Measurements from ENCODE around the gene KATNB1. TPM values are rescaled to one million over a fixed set of nuclear protein-coding genes. Genes with fewer than 3 reads are reported as not detected.
A peak's percentile ranks its signal among the peaks of the same experiment; 100 is the strongest.

Gene KATNB1
- total RNA-seq, 1 donor from 2014 or later = 12.9 TPM

- FAIRE-seq (no peak), DNase-seq (ENCODE audit: low read depth) (peak; percentile 78)
- Histone ChIP-seq H3K36me3 (ENCODE audit: control insufficient read depth, insufficient read depth, low read length) (no peaks in the 10 kb centered on the region), H3K4me3 (ENCODE audit: low read depth, low read length) (peak overlapping the region; percentile 38), H3K27me3 (ENCODE audit: control insufficient read depth, insufficient read depth, low read length) (no peaks in the 10 kb centered on the region)
- TF ChIP-seq CTCF (IDR thresholded peaks at IDR 0.05; ENCODE audit: insufficient read depth, low read length, severe bottlenecking) = no peak
These were observed 62.1 kb downstream of the KATNB1 start for GRCh38 chr16:57797526-57798266.

- DNase-seq (ENCODE audit: low read depth) (no peak), FAIRE-seq (no peak)
- no peak for TF ChIP-seq CTCF (IDR thresholded peaks at IDR 0.05; ENCODE audit: insufficient read depth, low read length, severe bottlenecking)
- Histone ChIP-seq H3K27me3 (ENCODE audit: control insufficient read depth, insufficient read depth, low read length) (no peaks in the 10 kb centered on the region), H3K4me3 (ENCODE audit: low read depth, low read length) (peak overlapping the region; percentile 38), H3K36me3 (ENCODE audit: control insufficient read depth, insufficient read depth, low read length) (no peaks in the 10 kb centered on the region)
These were observed 62.8 kb downstream of the KATNB1 start for GRCh38 chr16:57798267-57798810.

- no peaks in the 10 kb centered on the region for H3K36me3 ChIP-seq (ENCODE audit: control insufficient read depth, insufficient read depth, low read length)
- no peak for FAIRE-seq
- no peaks in the 10 kb centered on the region for H3K27me3 ChIP-seq (ENCODE audit: control insufficient read depth, insufficient read depth, low read length)
- DNase-seq (ENCODE audit: low read depth) = no peak
- no peak for TF ChIP-seq CTCF (IDR thresholded peaks at IDR 0.05; ENCODE audit: insufficient read depth, low read length, severe bottlenecking)
- H3K4me3 ChIP-seq (ENCODE audit: low read depth, low read length) = no peak overlapping the region
These were observed 63.5 kb downstream of the KATNB1 start for GRCh38 chr16:57798953-57799599.

- H3K27me3 ChIP-seq (ENCODE audit: control insufficient read depth, insufficient read depth, low read length) = no peaks in the 10 kb centered on the region
- no peaks in the 10 kb centered on the region for H3K36me3 ChIP-seq (ENCODE audit: control insufficient read depth, insufficient read depth, low read length)
- DNase-seq (ENCODE audit: low read depth) = no peak
- no peak for TF ChIP-seq CTCF (IDR thresholded peaks at IDR 0.05; ENCODE audit: insufficient read depth, low read length, severe bottlenecking)
- FAIRE-seq = no peak
- no peak overlapping the region for H3K4me3 ChIP-seq (ENCODE audit: low read depth, low read length)
These were observed 64.1 kb downstream of the KATNB1 start for GRCh38 chr16:57799600-57800199.

GRCh38 chr16:57800200-57801097, 64.9 kb downstream of the KATNB1 start:
- no peaks in the 10 kb centered on the region for H3K36me3 ChIP-seq (ENCODE audit: control insufficient read depth, insufficient read depth, low read length)
- no peak for TF ChIP-seq CTCF (IDR thresholded peaks at IDR 0.05; ENCODE audit: insufficient read depth, low read length, severe bottlenecking)
- DNase-seq (ENCODE audit: low read depth) (no peak), FAIRE-seq (no peak)
- no peaks in the 10 kb centered on the region for H3K27me3 ChIP-seq (ENCODE audit: control insufficient read depth, insufficient read depth, low read length)
- H3K4me3 ChIP-seq (ENCODE audit: low read depth, low read length) = no peak overlapping the region
